Measurements from ENCODE around the gene DNAJC13.

- TF ChIP-seq CTCF (IDR thresholded peaks at IDR 0.05; ENCODE audit: low read depth, low read length, poor library complexity, severe bottlenecking) (no peak), EZH2phosphoT487 (IDR thresholded peaks at IDR 0.05; ENCODE audit: borderline replicate concordance, low read length) (no peak)
Observed at GRCh38 chr3:132517311-132517710, 100.0 kb downstream of the DNAJC13 start.
